GM18498 (cell line): ENCODE measurements around the gene GSTM5.
"Not testable (repeated sequence)": the region's sequence is repeated elsewhere in the genome, so short reads cannot be mapped to it uniquely, and the experiment has no call there.

Experiments used
- ATAC-seq: cut with Tn5 transposase; IDR thresholded peaks from one replicate; pipeline ENCODE4 v1.9.1; 2021; ENCODE audit warnings: mild to moderate bottlenecking, moderate library complexity; ENCODE audit not compliant: unreplicated experiment

GSTM5 gene

DNA sequence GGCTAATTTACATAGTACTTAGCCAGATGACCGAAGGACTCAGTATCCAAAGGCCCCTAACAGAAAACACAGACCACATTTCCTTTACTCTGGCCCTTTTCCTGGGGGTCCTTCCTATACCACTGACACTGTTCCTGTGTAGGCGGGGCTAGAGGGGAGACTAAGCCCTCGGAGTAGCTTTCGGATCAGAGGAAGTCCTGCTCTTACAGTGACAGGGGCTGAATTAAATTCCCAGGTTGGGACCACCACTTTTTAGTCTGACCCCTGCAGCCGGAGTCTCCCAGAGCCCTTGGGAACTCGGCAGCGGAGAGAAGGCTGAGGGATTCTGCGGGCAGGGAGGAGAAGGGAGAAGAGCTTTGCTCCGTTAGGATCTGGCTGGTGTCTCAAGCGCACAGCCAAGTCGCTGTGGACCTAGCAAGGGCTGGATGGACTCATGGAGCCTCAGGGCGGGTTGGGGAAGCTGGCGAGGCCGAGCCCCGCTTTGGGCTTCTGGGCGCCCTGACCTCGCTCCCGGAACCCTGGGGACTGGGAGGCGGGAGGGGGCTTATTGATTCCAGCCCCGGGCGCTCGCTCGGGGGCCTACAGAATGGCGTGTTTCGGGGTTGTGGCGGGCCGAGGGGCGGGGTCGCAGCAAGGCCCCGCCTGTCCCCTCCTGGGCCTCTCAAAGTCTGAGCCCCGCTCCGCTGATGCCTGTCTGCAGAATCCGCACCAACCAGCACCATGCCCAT, at the start of gene GSTM5:
TSS of gene GSTM5 (plus strand) at position 659 of the 728 bp plus-strand sequence. CDS start at position 721, 62 bp downstream.
- not testable (repeated sequence) for ATAC-seq

- no peak for ATAC-seq
Measured at GRCh38 chr1:109664671-109665070, 47.4 kb upstream of the GSTM5 start.

- peak; percentile 99 for ATAC-seq
Measured at GRCh38 chr1:109667452-109668122, 44.5 kb upstream of the GSTM5 start, which contains the start of gene GSTM2. TSS of gene GSTM2 (plus strand) at chr1:109668057. CDS start at chr1:109668116, 59 bp downstream.

DNA sequence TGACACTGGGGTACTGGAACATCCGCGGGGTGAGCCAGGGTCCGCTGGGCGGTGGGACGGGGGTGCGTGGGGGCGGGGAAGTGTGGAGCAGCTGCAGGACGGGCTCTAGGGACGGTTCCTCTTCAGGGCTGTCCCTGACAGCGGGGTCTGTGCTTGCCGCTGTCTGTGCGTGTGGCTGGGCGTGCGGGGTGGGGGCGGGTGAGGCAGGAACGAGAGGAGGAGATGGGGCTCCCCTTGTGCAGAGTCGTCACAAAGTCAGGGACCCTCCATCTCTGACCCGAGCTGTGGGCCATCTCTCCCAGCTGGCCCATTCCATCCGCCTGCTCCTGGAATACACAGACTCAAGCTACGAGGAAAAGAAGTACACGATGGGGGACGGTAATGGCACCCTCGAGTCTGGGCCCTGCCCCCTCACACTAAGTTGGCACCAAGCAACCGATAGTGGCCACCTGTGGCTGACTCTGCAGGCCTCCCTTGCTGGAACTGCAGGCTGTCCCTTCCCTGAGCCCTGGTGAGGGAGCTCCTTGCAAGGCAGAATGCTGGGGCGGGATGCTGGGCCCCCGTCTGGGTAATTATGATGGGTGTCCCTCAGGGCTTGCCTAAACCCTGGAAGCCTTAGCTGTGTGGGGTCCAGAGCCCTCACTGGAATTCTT, 43.8 kb upstream of the GSTM5 start:
- ATAC-seq = no peak

DNA sequence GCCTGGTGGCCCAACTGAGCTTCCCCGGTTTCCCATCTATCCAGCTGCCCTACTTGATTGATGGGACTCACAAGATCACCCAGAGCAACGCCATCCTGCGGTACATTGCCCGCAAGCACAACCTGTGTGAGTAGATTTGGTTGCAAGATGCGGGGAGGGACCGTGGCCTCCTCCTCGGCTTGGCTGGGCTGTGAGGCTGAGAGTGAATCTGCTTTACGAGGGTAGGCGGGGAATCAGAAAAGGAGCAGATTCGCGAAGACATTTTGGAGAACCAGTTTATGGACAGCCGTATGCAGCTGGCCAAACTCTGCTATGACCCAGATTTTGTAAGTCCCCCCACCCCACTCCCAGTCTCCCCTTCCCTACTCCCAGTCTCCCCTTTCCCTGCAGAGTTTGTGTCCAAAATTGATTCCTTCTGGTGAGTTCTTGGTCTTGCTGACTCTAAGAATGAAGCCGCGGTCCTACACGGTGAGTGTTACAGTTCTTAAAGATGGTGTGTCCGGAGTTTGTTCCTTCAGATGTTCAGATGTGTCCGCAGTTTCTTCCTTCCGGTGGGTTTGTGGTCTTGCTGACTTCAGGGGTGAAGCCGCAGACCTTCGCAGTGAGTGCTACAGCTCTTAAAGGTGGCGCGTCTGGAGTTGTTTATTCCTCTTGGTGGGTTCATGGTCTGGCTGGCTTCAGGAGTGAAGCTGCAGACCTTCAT, 42.7 kb upstream of the GSTM5 start:
- ATAC-seq = no peak

- not testable (repeated sequence) for ATAC-seq
Measured at GRCh38 chr1:109669949-109670302, 42.1 kb upstream of the GSTM5 start.

DNA sequence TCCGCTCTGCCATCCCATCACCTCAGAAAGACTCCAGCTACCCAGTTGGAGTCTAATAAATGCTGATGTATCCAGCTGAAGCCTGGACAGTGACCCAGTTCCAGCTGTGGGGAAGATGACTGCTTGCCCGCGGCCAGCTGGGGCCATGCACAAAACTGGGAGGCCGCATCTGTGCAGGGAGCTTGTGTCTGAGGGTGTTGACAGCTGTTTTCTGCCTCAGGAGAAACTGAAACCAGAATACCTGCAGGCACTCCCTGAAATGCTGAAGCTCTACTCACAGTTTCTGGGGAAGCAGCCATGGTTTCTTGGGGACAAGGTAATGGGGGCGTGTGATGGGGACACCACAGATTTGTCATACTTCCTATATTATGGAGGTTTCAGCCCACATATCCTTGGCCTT, 41.0 kb upstream of the GSTM5 start:
- ATAC-seq = no peak

GRCh38 chr1:109673861-109674260, 38.2 kb upstream of the GSTM5 start:
- ATAC-seq = not testable (repeated sequence)

DNA sequence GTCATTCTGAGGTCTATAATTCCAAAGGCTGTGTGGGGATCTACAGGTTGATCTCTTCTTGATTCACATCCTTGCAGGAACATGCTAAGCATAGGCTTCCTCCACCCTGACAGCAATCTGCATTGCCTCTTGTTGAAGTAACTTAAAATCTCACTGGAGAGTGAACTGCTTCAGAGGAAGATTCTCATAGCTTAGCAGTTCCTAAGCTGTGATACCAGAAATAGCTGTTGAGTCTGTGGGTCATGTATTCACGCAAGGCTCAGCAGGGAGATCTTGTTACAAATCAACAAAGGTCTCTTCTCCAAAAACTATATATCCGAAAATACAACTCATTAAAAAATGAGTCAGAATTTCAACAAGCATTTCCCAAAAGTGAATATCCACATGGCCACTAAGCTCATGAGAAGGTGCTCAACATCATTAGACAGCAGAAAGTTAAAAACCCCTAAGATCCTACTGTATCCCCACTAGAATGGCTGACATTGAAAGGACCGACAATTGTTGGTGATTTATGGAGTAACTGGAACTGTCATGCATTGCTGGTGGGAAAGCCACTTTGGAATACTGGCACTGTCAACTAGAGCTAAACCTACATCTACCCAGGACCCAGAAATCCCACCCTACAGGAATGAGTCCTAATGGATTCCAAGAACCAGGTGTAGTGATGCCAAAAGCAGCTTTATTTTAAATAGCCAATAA, 35.2 kb upstream of the GSTM5 start:
- not testable (repeated sequence) for ATAC-seq

DNA sequence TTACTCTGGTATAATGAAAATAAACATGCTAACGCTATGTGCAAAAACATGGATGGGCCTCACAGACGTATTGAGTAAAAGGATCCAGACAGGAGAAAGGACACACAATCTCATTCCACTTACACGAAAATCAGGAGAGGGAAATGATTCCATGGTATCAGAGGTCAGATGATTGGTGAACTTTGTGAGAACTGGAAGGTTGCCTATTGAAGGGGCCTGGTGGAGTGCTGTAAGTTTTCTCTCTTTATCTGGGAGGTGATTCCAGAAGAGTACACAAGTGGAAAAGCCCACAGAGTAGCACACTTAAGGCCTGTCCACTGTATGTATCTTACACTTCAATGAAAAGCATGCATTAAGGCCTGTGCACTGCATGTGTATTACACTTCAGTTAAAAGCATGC, 34.6 kb upstream of the GSTM5 start:
- no peak for ATAC-seq

- ATAC-seq = not testable (repeated sequence)
Measured at GRCh38 chr1:109678637-109679036, 33.4 kb upstream of the GSTM5 start.

DNA sequence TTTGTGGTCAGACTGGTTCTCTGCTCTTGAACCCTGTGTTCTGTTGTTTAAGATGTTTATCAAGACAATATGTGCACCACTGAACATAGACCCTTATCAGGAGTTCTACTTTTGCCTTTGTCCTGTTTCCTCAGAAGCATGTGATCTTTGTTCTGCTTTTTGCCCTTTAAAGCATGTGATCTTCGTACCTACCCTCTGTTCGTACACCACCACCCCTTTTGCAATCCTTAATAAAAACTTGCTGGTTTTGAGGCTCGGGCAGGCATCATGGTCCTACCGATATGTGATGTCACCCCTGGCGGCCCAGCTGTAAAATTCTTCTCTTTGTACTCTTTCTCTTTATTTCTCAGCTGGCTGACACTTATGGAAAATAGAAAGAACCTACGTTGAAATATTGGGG, 27.3 kb upstream of the GSTM5 start:
- ATAC-seq = not testable (repeated sequence)

GRCh38 chr1:109685399-109685798, 26.7 kb upstream of the GSTM5 start:
- not testable (repeated sequence) for ATAC-seq

- ATAC-seq = not testable (repeated sequence)
Measured at GRCh38 chr1:109685890-109686289, 26.2 kb upstream of the GSTM5 start.

GRCh38 chr1:109687109-109687508, 24.9 kb upstream of the GSTM5 start:
- not testable (repeated sequence) for ATAC-seq

GRCh38 chr1:109687641-109688499, 24.2 kb upstream of the GSTM5 start, which contains the start of gene GSTM1:
TSS of gene GSTM1 (plus strand) at chr1:109687817. CDS start at chr1:109687874, 57 bp downstream.
- peak; percentile 98 for ATAC-seq

DNA sequence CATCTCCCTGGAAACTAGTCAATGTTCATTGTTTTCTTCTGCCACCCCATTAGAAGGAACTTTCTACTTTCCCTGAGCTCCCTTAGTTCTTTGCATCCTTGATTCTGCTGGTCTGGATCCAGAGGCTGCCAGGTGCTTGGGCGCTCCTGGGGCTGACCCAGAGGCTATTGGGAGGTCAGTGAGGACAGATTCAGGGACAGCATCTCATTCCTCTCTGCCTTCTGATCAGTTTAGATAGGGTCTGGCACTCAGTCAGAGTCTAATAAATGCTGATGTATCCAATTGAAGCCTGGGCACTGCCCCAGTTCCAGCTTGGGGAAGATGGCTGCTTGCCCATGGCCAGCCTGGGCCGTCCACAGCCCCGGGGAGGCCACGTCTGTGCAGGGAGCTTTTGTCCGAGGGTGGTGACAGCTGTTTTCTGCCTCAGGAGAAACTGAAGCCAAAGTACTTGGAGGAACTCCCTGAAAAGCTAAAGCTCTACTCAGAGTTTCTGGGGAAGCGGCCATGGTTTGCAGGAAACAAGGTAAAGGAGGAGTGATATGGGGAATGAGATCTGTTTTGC, 22.1 kb upstream of the GSTM5 start:
- no peak for ATAC-seq

GRCh38 chr1:109691759-109692158, 20.3 kb upstream of the GSTM5 start:
- ATAC-seq = no peak

DNA sequence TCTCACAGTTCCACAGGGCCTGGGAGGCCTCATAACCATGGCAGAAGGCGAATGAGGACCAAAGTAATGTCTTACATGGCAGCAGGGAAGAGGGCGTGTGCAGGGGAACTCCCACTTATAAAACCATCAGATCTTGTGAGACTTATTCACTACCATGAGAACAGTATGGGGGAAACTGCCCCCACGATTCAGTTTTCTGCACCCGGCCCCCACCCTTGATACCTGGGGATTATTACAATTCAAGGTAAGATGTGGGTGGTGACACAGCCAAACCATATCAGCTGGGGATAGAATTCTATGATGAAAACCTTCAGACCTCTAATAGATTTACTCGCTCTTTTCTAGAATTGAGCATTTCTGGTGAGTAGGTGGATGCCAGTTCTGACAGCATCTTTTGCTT, 17.7 kb upstream of the GSTM5 start:
- not testable (repeated sequence) for ATAC-seq
